Stomach (tissue), 4 donors: Measurements from ENCODE around the gene CHD9.

Source experiments
- EP300 ChIP-seq: sonication (generic); formaldehyde crosslinking; IDR thresholded peaks from one replicate; pipeline ENCODE4 v1.6.1; 2017; ENCODE audit warnings: antibody characterized with exemption
- POLR2A ChIP-seq, 4 donors: fragments of 450-650 bp; IDR thresholded peaks; one replicate each; pipeline ENCODE4 v1.6.1; 2016; ENCODE audit warnings: antibody characterized with exemption in 4 of 4, control low read depth in 2 of 4, mild to moderate bottlenecking in 1 of 4, moderate library complexity in 1 of 4
- TF ChIP-seq, protein P1 (sequence below), 7 experiments: fragments of 450-650 bp in 4 of 7; fragments of 200-600 bp in 3 of 7; sonication (generic) in 3 of 7; IDR thresholded peaks; one replicate each; pipeline ENCODE4 v1.5.1; 2016 to 2019; ENCODE audit warnings: antibody characterized with exemption in 7 of 7, control low read depth in 2 of 7, mild to moderate bottlenecking in 1 of 7

DNA sequence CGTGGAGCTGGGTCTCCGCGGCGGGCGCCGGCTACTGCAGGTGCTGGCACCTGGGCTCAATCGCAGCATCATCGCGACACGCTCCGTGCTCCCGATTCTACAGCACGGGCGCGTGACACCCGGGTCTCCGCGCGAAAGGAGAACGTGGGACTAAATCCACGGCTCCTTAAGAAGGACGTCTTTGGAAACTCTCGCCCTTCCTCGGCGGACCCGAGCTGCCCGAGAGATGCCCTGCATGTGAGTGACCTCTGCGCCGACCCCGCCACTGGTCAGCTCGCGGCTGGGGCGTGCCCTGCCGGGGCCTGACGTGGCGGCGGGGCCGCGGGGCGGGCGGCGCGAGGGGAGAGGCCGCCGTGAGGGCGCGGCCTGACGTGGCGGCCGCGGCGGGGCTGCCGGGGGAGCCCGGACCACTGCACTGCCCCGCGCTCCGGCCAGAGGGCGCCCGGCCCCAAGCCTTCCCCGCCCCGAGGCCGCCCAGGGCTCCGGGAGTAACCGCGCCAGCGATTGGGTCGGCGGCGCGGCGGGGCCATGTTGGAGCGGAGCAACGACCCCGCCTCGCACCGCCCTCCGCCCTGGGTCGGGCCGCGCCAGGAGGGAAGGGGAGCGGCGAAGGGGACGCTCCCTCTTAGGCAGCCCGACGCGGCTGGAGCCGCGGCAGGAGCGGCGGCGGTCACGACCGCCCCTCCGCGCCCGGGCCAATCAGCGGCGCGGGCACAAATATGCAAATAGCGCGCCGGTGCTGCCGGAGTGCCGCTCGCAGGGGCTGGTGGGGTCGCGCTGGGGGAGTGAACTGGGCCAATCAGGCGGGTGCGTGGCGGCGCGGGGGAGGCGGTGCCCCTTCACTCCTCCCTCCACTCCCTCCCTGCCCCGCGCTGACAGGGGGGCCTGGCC, 75.6 kb downstream of the CHD9 start:
- TF ChIP-seq, protein P1, sequence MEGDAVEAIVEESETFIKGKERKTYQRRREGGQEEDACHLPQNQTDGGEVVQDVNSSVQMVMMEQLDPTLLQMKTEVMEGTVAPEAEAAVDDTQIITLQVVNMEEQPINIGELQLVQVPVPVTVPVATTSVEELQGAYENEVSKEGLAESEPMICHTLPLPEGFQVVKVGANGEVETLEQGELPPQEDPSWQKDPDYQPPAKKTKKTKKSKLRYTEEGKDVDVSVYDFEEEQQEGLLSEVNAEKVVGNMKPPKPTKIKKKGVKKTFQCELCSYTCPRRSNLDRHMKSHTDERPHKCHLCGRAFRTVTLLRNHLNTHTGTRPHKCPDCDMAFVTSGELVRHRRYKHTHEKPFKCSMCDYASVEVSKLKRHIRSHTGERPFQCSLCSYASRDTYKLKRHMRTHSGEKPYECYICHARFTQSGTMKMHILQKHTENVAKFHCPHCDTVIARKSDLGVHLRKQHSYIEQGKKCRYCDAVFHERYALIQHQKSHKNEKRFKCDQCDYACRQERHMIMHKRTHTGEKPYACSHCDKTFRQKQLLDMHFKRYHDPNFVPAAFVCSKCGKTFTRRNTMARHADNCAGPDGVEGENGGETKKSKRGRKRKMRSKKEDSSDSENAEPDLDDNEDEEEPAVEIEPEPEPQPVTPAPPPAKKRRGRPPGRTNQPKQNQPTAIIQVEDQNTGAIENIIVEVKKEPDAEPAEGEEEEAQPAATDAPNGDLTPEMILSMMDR (IDR thresholded peaks at IDR 0.05): peak in 4 of 7 experiments; percentile 46 to 92 (median 50)
- TF ChIP-seq EP300: no peak
- no peak for TF ChIP-seq POLR2A (IDR thresholded peaks at IDR 0.05)
